ENCODE measurements around the gene PIEZO2. TPM values are rescaled to one million over a fixed set of nuclear protein-coding genes. Genes with fewer than 3 reads are reported as not detected.

Gene PIEZO2
- polyA plus RNA-seq, 1 donor (not counting 4 experiments of a cell fraction or from before 2014, with no cell fraction given), result not detected

- no peaks in the 10 kb centered on the region for H3K36me3 ChIP-seq (ENCODE audit: control insufficient read depth in 2 of 2, extremely low read depth in 1 of 2, insufficient read depth in 2 of 2, low read length in 2 of 2)
- no peak overlapping the region for H3K4me2 ChIP-seq (ENCODE audit: control insufficient read depth, extremely low read depth, insufficient read depth, low read depth, low read length)
- H3K9me1 ChIP-seq (ENCODE audit: control insufficient read depth, extremely low read depth, insufficient read depth, low read length), result no peaks in the 10 kb centered on the region
- no peaks in the 10 kb centered on the region for H3K4me1 ChIP-seq (ENCODE audit: control insufficient read depth, extremely low read depth, insufficient read depth, low read length)
- no peak overlapping the region for H3K4me3 ChIP-seq (ENCODE audit: control insufficient read depth in 2 of 3, extremely low read depth in 1 of 3, insufficient read depth in 2 of 3, low read depth in 1 of 3, low read length in 3 of 3)
- dilution Hi-C loops (cut with MboI; ENCODE audit: extremely low pct_ligation_motif_present, low sequenced_read_pairs), result no loop called here
- FAIRE-seq (no peak), DNase-seq (ENCODE audit: low read depth, low spot score) (no peak)
- no peak overlapping the region for H2AFZ ChIP-seq (ENCODE audit: control insufficient read depth, low read length)
- no peaks in the 10 kb centered on the region for H3K27me3 ChIP-seq (ENCODE audit: control insufficient read depth, extremely low read depth, insufficient read depth, low read length)
- no peaks in the 10 kb centered on the region for H3K79me2 ChIP-seq (ENCODE audit: control insufficient read depth, insufficient read depth, low read length)
- no peaks in the 10 kb centered on the region for H4K20me1 ChIP-seq (ENCODE audit: control insufficient read depth, extremely low read depth, insufficient read depth, low read length)
- H3K27ac ChIP-seq (ENCODE audit: control insufficient read depth, insufficient read depth, low read length), result no peak overlapping the region
- TF ChIP-seq EZH2 (IDR thresholded peaks at IDR 0.05; ENCODE audit: low read length), result no peak
- TF ChIP-seq CTCF (optimal IDR thresholded peaks at IDR 0.05 in 1 of 3, IDR thresholded peaks at IDR 0.05 in 1 of 3, conservative IDR thresholded peaks at IDR 0.05 in 1 of 3; ENCODE audit: extremely low read depth in 1 of 3, insufficient read depth in 2 of 3, low read length in 3 of 3), result no peak
- H3K9ac ChIP-seq (ENCODE audit: control insufficient read depth, extremely low read depth, insufficient read depth, low read length), result no peak overlapping the region
- peaks cover 4% of the 10 kb centered on the region for H3K9me3 ChIP-seq (ENCODE audit: control insufficient read depth, low read depth, low read length)
Measured at GRCh38 chr18:11108947-11109346, 40.4 kb downstream of the PIEZO2 start.

GRCh38 chr18:11106894-11107293 lies 42.5 kb downstream of the PIEZO2 start:
- H3K9me3 ChIP-seq (ENCODE audit: control insufficient read depth, low read depth, low read length), result peaks cover 4% of the 10 kb centered on the region

More at GRCh38 chr18:11106894-11107293, 42.5 kb downstream of the PIEZO2 start:
- dilution Hi-C loops (cut with MboI; ENCODE audit: extremely low pct_ligation_motif_present, low sequenced_read_pairs), result no loop called here
- Histone ChIP-seq H3K4me2 (ENCODE audit: control insufficient read depth, extremely low read depth, insufficient read depth, low read depth, low read length) (no peak overlapping the region), H3K9ac (ENCODE audit: control insufficient read depth, extremely low read depth, insufficient read depth, low read length) (no peak overlapping the region), H3K36me3 (ENCODE audit: control insufficient read depth in 2 of 2, extremely low read depth in 1 of 2, insufficient read depth in 2 of 2, low read length in 2 of 2) (no peaks in the 10 kb centered on the region), H3K27ac (ENCODE audit: control insufficient read depth, insufficient read depth, low read length) (no peak overlapping the region), H3K27me3 (ENCODE audit: control insufficient read depth, extremely low read depth, insufficient read depth, low read length) (no peaks in the 10 kb centered on the region), H3K4me3 (ENCODE audit: control insufficient read depth in 2 of 3, extremely low read depth in 1 of 3, insufficient read depth in 2 of 3, low read depth in 1 of 3, low read length in 3 of 3) (no peak overlapping the region), H3K9me1 (ENCODE audit: control insufficient read depth, extremely low read depth, insufficient read depth, low read length) (no peaks in the 10 kb centered on the region), H3K79me2 (ENCODE audit: control insufficient read depth, insufficient read depth, low read length) (no peaks in the 10 kb centered on the region), H4K20me1 (ENCODE audit: control insufficient read depth, extremely low read depth, insufficient read depth, low read length) (no peaks in the 10 kb centered on the region), H3K4me1 (ENCODE audit: control insufficient read depth, extremely low read depth, insufficient read depth, low read length) (no peaks in the 10 kb centered on the region), H2AFZ (ENCODE audit: control insufficient read depth, low read length) (no peak overlapping the region)
- no peak for DNase-seq (ENCODE audit: low read depth, low spot score)
- TF ChIP-seq CTCF (optimal IDR thresholded peaks at IDR 0.05 in 1 of 3, IDR thresholded peaks at IDR 0.05 in 1 of 3, conservative IDR thresholded peaks at IDR 0.05 in 1 of 3; ENCODE audit: extremely low read depth in 1 of 3, insufficient read depth in 2 of 3, low read length in 3 of 3), result no peak
- TF ChIP-seq EZH2 (IDR thresholded peaks at IDR 0.05; ENCODE audit: low read length), result no peak
- FAIRE-seq, result no peak

All from keratinocyte (primary cell).